Loucy (cell line): ENCODE results near the gene DGKB.

Experiments used
- EZH2phosphoT487 ChIP-seq: fragments of 200-600 bp; IDR thresholded peaks from 2 replicates; pipeline ENCODE4 v1.6.1; 2018; ENCODE audit warnings: antibody characterized with exemption, mild to moderate bottlenecking, moderate library complexity, borderline replicate concordance
- TF ChIP-seq, protein P1 (sequence below): fragments of 200-600 bp; sonication (generic); conservative IDR thresholded peaks from 2 replicates; pipeline ENCODE4 v1.5.1; 2014; ENCODE audit warnings: mild to moderate bottlenecking, antibody characterized with exemption, low read length

DNA sequence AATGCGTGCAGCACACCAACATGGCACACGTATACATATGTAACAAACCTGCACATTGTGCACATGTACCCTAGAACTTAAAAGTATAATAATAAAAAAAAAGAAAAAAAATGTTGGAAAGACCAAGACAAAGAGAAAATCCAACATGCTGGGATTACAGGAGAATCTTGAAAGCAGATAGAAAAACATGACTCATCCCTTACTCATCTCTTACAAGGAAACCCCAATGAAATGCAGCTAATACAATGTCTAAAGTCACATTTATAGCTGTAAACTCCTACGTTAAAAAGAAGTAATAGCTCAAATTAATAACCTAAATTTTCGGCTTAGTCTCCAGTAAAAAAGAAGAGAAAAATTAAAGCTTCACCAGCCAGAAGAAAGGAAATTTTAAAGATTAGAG lies 47.5 kb upstream of the DGKB start:
- TF ChIP-seq, protein P1, sequence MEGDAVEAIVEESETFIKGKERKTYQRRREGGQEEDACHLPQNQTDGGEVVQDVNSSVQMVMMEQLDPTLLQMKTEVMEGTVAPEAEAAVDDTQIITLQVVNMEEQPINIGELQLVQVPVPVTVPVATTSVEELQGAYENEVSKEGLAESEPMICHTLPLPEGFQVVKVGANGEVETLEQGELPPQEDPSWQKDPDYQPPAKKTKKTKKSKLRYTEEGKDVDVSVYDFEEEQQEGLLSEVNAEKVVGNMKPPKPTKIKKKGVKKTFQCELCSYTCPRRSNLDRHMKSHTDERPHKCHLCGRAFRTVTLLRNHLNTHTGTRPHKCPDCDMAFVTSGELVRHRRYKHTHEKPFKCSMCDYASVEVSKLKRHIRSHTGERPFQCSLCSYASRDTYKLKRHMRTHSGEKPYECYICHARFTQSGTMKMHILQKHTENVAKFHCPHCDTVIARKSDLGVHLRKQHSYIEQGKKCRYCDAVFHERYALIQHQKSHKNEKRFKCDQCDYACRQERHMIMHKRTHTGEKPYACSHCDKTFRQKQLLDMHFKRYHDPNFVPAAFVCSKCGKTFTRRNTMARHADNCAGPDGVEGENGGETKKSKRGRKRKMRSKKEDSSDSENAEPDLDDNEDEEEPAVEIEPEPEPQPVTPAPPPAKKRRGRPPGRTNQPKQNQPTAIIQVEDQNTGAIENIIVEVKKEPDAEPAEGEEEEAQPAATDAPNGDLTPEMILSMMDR, result no peak
- TF ChIP-seq EZH2phosphoT487, result no peak
